Measurements from ENCODE around the gene DDX10.

DDX10 gene

DNA sequence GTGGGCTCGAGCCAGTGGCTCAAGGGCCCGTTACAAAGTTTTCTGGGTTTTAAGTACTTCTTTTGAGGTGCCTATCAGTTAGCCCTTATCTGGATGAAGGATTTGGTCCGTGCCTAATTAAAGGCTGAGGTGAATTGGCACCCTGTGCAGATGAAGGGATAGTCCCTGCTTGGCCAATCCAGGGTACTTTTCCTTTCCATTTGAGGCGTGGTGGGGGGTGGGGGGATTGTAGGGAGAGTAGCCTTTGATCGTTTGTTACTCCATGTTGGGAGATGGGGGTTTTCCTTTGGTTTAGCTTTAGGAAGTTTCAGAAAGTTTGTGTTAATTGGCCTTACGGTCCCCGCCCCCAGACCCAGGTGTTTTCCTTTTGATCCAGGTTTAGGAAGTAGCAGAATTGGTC is 170.8 kb downstream of the DDX10 start:
- DNase-seq, result no peak

DNA sequence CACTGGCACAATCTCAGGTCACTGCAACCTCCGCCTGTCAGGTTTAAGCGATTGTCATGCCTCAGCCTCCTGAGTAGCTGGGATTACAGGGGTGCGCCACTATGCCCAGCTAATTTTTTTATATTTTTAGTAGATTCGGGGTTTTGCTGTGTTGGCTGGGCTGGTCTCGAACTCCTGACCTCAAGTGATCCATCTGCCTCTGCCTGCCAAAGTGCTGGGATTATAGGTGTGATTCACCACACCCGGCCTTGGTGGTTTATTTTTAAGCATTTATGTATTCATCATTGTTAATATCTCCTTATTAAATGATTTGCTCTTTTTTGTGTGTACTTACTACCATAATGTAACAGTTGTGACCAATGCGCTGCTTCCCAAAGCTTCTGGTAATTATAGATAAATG is 171.7 kb downstream of the DDX10 start:
- no peak for DNase-seq

DNA sequence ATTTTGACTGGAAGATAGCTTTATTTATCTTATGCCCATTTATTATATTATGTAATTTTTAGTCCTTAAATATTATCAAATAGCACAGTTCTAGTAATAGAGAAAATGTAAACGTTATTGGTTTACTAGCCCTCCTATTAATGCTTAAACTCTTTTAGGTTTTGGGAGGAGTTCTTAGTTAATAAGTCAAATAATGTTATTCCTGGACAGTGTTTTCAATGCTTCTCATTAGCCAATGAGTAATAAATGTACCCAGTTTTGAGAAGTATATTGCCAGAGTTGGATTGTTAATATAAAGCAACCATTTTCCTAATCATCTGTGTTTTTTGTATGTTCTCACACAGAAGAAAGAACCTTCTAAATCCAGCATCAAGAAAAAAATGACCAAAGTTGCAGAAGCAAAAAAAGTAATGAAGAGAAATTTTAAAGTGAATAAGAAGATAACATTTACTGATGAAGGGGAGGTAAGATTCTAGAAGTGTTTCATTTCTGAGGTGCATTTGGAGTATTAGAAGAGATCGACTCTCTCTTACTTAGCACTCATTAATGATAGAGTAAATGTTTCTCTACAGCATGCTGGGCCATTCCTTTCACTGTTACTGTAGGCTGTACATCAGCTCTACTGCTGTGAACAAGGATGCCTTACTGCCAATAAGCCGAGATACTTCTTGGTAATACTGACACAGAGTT is 173.4 kb downstream of the DDX10 start:
- no peak for DNase-seq

GRCh38 chr11:108838792-108839105 is 173.9 kb downstream of the DDX10 start:
- no peak for DNase-seq

DNA sequence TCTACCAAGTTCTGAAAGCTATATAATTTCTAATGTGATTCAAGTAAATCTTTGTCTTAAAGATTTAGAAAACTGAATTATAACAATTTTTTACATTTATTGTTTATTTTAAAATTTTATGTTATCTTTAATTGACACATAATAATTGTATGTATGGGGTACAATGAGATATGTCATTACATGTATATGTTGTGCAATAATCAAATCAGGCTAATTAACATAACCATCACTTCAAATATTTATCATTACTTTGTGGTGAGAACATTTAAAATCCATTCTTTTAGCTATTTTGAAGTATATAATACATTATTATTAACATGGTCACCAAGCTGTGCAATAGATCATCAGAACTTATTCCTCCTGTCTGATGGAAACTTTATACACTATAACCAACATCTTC is 181.1 kb downstream of the DDX10 start:
- no peak for DNase-seq

GRCh38 chr11:108847298-108847990 is 182.6 kb downstream of the DDX10 start:
- DNase-seq, result no peak

DNA sequence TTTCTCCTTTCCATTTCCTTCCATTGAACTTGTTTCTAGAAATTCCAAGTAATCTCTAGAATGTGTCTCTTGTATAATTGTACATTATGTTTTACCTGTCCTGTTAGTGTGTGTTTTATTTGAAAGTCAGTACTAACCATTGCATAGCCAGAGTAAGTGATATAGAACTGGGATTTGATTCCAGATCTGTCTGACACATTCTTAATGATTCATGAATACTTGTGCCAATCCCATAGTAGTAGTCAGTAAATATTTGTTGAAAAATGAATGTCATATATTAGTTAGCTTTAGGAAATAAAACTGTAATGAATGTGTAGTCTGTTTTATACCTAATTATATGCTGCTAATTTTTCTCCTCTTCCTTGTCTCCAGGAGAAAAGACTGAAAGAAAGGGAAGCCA is 186.9 kb downstream of the DDX10 start:
- no peak for DNase-seq

GRCh38 chr11:108852701-108853100 is 187.8 kb downstream of the DDX10 start:
- no peak for DNase-seq

DNA sequence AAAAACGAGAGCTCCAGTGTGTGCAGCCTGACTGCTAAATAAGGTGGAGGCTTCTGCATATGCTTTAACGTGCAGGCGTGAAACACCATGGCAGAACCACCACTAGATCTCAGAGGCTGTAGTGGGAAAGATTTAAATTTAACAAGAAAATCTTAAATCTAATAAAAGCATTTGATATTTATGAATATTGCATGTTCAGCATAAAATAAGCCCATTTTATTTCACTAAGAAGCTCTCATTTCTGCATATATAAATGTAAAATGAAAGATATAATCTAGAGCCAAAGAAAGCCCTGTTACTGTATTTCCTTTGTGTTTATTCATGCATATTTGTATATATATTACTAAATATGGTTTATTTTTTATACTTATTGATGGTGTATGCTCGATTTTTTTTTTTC is 188.3 kb downstream of the DDX10 start:
- DNase-seq, result no peak

DNA sequence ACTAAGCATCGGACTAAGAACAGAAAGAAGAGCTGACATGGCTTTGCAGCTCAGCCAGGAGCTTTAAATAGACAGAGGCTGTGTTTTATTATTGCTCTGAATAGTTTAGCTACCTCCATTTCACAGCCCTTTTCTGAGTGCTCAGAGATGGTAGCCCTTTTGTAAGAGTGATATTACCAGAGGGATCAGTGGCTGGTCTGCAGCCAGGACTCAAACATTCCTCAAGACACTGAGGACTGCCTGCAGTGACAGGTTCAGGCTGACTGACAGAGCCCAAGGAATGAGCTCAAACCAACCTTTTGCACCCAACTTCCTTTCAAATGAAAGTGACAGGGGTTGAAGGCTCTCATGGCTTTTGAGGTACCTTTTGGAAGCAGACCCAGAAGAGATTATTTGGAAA is 189.0 kb downstream of the DDX10 start:
- DNase-seq, result no peak

- DNase-seq, result no peak
Observed at GRCh38 chr11:108854346-108854745, 189.5 kb downstream of the DDX10 start.

- no peak for DNase-seq
Observed at GRCh38 chr11:108857382-108857781, 192.5 kb downstream of the DDX10 start.

DNA sequence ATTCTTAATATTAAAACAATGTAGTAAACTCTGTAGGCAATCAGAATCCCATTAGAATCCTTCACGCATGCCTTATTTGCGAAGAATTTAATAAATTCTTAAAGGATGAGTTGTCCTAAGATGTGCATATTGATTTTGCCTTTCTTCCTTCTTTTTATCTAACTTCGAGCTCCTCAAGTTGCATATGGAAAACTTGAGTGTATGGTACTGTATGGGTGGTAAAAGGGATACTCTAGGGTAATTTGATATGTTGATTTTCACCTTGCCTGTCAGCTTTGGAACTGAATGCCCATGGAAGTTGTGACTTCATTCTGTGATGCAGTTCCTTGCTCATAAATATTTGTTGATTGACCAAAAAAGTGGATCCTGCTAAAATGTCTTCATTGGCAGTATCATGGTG is 193.8 kb downstream of the DDX10 start:
- DNase-seq, result no peak

GRCh38 chr11:108859510-108859909 is 194.6 kb downstream of the DDX10 start:
- no peak for DNase-seq

GRCh38 chr11:108863528-108863927 is 198.7 kb downstream of the DDX10 start:
- peak; percentile 8 for DNase-seq

DNA sequence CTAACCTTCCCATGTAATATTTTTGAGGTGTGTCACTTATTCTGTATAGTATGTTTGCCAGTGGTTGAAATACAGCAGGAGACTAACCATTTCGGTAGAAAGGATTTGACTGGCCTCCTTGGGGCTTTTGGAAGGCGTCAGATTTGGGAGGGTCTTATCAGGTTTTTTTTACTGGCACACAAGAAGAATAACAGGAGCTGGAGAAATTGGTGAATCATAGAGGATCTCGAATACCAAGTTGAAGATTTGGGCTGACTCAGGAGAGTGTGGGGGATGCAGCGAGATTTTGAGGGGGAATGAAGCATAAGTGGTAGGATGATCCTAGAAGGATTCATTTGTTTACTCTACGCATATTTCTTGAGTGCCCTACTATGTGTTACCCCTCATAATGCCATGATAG is 200.5 kb downstream of the DDX10 start:
- DNase-seq, result no peak

DNA sequence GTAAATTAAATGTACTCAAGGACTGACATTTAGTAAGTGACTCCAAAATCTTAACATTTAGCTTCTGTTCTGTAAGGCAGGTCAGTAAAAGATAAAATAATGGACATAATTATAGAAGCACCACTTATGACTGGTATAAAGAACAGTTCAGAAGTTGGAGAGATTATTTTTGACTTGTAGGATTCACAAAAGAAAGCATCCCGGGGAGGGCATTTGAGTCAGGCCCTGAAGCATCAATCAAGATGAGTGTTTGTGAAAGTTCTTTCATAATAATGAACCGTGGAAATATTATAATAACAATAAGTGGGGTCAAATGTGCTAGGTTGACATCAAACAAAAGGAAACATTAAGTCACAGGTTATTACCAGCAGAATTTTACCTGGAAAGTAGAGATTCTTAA is 201.9 kb downstream of the DDX10 start:
- DNase-seq, result no peak

GRCh38 chr11:108870373-108871020 is 205.6 kb downstream of the DDX10 start:
- no peak for DNase-seq

DNA sequence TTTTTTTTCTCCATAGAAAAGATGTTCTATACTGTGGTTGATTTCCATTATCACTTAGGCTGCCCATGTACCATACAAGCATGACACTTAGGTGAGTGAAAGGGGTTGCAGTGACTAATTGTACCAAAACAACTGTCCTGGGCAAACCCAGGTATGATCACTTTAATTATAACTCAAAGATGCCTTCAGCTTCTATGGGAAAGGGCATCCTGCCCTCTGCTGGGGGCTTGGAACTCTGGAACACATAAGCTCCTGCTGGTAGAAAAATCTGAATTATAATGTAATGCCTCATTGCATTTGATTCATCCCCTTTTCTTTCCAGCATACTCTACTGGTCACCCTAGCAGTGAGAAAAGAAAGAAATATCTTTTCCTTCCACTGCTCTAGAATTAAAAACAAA is 206.3 kb downstream of the DDX10 start:
- peak; percentile 4 for DNase-seq

GRCh38 chr11:108871867-108872266 is 207.0 kb downstream of the DDX10 start:
- no peak for DNase-seq

- DNase-seq, result no peak
Observed at GRCh38 chr11:108872781-108873291, 208.0 kb downstream of the DDX10 start.

- no peak for DNase-seq
Observed at GRCh38 chr11:108873310-108873709, 208.4 kb downstream of the DDX10 start.

DNA sequence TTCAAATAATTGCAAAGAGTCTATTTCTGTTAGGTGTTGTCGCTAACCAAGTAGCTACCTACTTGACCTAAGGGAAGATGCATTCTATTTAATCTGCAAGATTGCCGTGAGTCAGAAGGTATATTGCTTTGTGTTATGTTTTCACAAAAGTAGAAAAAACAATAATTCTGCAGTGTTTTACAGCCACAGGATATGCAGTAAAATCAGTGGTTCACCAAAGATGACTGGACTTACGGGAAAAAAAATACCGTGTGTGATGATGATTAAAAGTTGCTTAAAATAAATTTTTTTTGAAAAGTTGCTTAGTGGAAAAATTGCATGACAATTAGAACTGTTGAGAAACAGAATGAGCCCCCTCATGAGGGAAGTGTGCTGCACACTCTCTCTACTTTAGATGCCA is 209.1 kb downstream of the DDX10 start:
- DNase-seq, result no peak

GRCh38 chr11:108875134-108875533 is 210.3 kb downstream of the DDX10 start:
- no peak for DNase-seq
